Midbrain (tissue), 1 donor: ENCODE results near the gene SELENOT.
"Not testable (repeated sequence)": the region's sequence is repeated elsewhere in the genome, so short reads cannot be mapped to it uniquely, and the experiment has no call there.

ENCODE experiments used
- DNase-seq: peaks from one replicate; lab custom pipeline; 2025; lab: John Stamatoyannopoulos, UW

The SELENOT gene, protein sequence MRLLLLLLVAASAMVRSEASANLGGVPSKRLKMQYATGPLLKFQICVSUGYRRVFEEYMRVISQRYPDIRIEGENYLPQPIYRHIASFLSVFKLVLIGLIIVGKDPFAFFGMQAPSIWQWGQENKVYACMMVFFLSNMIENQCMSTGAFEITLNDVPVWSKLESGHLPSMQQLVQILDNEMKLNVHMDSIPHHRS

DNA sequence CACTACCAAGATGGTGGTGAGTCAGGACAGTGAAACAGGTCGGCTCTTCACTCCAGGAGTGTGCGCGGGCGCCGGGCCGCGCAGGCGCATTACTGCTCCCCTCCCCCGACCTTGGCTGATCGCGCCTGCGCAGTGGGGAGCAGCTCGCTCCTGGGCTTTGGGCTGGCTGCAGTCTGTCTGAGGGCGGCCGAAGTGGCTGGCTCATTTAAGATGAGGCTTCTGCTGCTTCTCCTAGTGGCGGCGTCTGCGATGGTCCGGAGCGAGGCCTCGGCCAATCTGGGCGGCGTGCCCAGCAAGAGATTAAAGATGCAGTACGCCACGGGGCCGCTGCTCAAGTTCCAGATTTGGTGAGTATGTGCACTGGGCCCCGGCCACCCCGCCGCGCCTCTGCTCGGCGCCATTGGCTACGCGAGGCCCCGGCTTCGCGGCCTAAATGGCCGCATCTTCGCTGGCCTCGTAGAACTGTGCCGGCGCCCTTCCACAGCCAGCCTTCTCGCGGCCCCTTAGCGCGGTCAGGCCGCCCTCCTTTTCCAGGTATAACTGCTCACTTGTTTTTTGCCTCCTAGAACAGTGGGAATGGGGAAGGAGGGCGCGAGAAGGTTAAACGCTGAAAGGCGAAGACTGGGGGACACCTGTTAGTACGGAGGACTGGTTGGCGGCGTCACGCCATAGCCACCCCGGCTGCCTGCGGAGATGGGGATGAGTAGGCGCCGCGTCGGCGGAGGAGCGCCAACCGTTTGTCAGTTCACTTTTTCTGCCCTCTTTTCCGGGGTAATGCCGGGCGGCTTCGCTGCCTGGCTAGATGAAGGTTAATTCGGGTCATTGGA lies at the start of gene SELENOT:
SELENOT (plus strand) TSS at position 169 of the 827 bp plus-strand sequence; CDS start at position 211, 42 bp downstream.
- DNase-seq: peak; percentile 96

DNA sequence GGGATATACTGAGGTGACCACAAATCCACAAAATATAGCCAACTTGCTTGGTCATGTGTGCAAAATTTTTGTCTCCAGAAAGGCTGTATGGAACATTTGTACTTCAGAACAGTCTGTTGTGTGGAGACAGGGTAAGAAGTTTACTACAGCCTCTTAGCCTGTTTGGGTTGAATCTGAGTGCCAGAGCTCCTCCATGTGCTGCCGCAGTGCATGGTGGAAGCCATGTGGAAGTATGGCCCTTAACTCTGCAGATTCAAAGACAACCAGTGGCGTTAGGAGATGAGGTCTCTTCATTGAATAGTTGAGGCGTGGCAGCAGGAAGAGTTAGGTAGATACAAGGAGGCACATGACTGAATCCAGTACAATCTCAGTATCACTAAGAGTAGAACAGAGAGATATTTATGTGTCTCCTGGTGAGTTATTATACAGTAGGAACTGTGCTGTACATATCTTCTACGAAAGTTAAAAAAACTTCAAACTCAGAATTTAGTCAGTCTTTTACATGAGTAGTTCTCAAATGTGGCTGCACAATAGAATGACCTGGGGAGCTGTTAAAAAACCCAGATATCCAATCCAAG lies 47.2 kb upstream of the SELENOT start:
- DNase-seq: no peak

DNA sequence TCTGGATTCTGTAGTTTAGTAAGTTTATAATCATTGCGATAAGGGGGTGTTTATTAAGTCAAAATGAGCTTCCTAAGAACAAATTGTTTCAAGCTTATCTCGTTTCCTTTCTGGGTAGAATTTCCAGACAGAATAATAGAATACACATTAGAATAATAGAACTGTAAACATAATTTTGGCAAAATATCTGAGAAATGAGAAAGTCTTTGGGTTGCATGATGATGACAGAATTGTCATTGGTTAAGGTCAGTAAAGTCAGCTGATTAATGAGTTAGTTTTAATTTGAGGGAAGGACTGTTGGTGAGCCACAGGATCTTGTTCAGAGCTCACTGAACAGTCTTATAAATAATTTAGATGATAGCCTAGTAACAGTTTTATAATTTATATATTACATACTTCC lies 46.3 kb upstream of the SELENOT start:
- DNase-seq: no peak

DNA sequence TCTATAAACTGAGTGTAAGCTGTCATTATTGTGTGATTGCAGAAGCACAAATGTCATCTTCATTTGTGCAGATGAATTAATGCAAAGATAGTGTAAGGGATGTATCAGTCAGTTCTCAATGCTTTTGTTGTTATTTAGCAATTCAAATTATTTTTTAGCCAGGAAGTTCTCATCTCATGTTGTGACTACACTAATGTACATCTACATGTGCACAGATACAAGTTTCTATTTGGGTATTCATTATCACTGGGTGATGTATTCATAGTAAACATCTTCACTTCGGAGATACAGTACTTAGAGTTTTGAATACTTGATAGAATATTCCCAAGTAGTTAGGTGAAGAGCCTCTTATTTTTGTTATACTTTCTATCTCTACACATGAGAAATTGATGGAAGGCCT lies 45.4 kb upstream of the SELENOT start:
- no peak for DNase-seq

DNA sequence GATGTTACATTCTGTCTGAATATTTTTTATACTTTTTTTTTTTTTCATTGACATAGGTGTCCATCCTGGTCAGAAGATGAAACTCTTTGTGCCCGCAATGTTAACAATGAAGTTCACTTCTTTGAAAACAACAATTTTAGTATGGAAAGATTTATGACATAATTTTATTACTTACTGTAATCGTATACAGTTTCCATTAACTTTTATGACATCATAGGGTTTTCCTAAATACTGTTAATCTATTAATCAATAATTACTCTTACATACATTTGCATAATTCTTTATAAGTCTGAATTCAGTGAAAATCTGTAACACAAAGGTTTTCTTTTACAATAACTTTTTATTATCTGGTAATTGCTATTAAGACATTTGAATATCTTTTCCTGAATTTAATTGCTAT lies 38.9 kb upstream of the SELENOT start:
- no peak for DNase-seq

DNA sequence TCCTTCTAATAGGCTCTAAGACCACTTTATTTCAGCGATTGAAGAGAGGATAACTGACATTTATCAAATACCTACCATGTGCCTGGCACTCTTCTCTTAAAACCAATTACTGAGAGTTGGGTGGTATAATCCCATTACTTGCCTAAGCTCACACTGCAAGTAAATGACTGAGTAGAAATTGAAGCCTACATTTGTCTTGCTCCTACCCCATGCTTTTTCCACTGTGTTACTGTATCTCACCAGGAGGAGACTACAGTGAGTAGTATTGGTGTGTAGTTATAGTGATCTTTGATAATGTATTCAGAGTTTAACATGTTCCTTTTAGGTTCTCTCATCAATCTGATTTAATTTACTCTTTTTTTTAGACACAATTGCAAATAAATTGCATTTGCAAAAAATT lies 35.8 kb upstream of the SELENOT start:
- DNase-seq: no peak

DNA sequence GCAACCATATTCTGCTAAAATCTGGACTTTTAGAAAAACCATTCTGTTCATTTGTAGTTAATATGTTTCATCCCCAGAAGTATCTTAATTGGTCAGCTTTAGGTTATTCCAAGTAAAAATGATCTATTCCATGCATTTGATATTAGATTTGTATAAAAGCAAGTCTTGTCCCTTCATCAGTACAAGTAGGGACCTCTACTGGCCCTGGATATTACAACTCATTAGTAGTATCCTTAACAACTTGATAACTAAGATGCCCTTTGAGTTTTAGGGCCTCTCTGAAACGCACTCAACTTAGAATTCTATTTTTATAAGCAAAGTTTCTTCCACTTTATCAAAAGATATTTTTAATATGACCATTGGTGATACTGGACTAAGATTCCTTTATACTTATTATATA lies 25.3 kb upstream of the SELENOT start:
- no peak for DNase-seq

DNA sequence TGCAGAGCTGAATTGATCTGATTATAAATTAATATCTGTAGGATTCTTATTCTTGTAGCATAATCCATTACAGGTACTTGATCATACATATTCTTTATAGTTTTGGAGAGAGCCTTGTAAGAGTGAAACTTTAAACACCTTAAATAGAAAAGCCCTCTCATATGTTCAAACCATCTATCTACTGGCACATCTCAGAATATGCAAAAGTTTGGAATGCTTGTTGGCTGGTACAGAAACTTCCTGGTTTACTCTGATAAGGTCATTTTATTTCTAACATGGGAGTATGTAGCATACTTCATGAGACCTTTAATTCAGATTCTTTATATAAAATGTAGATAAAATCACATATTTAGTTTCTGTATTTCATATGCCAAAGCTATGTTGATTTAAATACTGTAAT lies 21.9 kb upstream of the SELENOT start:
- DNase-seq: no peak

DNA sequence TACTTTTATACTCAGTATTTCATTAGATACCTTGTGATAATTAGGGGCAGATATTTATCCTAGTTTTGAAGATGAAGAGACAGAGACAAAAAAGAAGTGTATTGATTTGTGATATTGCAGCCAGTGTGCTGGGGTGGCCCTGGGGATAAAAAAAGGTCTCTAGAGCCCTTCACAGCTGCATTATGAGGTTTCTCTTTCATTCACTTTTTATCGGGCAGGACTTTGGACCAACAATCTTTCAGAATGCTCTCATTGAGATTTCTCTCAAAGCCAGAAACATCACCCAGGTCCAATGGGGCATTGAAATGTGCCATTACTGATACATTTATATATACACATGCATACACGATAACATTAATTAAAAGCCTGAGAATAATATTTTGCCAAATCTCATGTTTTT lies 20.5 kb upstream of the SELENOT start:
- no peak for DNase-seq

DNA sequence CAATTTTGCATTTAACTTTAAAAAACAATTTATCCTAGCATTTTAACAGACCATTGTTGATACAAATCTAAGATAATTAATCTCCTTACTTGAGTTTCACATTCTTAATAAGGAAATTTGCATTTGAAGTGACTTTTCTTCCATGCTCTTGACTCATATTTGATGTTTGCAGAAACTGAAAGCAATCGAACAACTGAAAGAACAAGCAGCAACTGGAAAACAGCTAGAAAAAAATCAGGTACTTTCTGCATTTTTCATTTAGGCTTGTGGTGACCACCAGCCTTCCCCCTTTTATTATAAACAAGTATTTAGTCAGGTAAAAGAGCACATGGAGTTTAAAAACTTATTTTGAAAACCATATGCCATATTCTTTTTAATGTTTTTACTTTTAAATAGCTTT lies 20.1 kb upstream of the SELENOT start:
- no peak for DNase-seq

DNA sequence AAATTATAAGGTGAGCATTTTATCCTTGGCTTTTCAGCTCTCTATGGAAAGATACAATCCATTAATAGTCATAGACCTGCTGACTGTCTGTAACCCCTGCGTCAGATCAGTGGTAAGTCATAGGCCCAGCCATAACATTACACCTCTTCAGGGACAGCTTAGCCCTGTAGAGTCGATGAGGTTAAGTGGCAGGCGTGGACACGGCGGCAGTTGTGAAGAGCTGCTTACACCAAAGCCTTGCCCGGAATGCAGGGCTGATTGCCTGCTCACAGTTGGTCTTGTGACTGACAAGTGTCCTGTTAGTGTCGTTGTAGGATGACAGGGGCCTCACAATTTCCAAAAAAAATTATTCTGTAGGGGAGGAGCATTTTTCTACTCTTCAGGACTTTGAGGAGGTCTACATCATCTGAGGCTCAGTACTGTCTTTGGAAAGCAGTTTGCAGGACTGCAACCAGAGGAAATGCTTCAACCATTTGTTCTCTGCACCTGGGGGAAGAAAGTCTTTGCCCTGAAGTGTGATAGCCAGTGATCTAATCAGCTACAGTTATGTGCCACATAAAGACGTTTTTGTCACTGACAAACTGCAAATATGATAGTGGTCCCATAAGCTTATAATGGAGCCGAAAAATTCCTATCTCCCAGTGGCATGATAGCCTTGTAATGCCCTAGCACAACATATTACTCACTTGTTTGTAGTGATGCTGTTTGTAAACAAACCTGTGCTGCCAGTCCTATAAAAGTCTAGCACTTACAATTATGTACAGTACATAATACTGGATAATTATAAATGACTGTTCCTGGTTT lies 14.9 kb upstream of the SELENOT start:
- DNase-seq: no peak

DNA sequence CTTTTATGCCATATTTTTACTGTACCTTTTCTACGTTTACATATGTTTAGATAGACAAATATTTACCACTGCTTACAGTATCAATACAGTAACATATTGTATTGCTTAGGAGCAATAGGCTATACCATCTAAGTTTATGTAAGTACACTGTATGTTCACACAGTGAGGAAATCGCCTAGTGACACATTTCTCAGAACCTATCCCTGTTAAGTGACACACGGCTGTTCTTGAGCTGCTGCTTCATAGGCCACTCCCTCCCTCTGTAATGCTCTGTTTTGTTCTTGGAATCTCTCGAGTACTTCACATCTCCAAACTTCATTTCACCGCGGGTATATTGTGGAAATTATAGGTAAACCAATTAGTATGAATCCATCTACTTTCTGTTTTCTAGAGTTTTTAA lies 13.4 kb upstream of the SELENOT start:
- no peak for DNase-seq

DNA sequence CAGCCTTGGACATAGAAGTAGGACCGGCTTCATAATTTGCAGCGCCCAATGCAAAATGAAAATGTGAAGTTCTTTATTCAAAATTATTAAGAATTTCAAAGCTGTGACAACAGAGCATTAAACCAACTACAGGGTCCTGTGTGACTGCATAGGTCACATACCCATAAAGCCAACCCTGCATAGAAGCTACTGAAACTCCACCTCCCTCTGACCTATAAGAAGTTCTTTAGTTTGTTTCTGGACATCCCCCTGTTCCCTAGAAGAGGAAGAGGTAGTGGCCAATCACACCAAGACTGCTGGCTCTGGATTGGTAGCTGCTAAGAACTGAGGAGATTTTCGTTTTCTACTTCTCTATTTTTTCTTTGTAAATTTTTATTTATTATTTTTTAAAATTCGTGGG lies 9.0 kb upstream of the SELENOT start:
- DNase-seq: no peak

DNA sequence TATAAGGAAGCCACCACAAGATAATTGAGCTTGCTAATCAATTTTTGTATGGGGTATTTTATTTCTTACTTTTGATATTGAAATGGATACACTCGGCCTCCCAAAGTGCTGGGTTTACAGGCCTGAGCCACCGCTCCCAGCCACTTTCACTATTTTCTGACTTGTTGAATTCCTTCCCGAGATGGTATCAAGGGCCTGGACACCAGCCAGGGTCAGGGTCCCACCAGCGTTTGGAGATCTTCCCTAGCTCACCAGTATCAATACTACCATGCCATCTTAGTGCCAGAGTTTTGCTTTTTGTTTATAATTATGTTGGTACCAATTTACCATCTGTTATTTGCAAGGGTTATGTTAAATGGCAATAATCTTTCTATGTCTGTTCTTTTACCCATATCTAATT lies 5.5 kb upstream of the SELENOT start:
- no peak for DNase-seq

DNA sequence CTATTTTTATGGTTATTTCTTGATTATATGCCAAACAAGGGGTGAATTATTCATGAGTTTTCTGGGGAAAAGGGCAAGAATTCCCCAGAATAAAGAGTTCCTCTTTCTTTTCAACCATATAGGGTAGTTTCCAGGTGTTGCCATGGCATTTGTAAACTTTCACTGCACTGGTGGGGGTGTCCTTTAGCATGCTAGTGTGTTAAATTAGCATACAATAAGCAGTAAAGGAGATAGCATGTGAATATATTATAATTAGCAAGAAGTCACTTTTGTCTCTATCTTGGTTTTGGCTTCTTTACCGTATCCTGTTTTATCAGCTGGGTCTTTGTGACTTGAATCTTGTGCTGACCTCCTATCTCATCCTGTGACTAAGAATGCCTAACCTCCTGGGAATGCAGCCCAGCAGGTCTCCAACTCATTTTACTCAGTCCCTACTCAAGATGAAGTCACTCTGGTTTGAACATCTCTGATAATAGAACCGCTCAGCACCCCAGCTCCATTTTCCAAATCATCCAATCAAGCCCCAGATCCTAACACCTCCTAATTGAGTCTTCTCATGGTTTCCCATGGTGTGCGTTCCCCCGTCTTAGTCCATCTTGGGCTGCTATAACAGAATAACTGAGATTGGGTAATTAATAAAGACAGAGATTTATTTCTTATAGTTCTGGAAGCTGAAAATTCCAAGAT lies 3.4 kb upstream of the SELENOT start:
- no peak for DNase-seq

DNA sequence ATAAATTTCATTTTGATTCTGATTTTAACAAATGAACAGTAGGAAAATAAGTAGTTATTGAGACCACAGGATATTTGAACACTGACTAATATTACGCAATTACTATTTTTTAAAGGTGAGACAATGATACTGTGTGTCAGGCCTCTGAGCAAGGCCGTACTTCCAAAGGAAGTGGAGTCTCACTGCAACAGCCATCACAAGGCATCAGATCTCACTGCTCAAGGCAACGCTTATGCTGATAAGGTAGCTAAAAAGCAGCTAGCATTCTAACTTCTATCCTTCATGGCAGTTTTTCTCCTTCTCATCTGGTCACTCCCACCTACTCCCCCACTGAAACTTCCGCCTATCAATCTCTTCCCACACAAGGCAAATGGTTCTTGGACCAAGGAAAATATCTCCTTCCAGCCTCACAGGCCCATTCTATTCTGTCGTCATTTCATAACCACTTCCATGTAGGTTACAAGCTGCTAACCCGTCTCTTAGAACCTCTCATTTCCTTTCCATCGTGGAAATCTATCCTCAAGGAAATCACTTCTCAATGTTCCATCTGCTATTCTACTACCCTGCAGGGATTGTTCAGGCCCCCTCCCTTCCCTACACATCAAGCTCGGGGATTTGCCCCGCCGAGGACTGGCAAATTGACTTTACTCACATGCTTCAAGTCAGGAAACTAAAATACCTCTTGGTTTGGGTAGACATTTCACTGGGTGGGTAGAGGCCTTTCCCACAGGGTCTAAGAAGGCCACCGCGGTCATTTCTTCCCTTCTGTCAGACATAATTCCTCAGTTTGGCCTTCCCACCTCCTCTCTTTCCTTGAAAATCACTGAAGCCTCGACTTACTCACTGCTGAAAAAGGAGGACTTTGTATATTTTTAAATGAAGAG lies 2.2 kb upstream of the SELENOT start:
- DNase-seq: not testable (repeated sequence)

DNA sequence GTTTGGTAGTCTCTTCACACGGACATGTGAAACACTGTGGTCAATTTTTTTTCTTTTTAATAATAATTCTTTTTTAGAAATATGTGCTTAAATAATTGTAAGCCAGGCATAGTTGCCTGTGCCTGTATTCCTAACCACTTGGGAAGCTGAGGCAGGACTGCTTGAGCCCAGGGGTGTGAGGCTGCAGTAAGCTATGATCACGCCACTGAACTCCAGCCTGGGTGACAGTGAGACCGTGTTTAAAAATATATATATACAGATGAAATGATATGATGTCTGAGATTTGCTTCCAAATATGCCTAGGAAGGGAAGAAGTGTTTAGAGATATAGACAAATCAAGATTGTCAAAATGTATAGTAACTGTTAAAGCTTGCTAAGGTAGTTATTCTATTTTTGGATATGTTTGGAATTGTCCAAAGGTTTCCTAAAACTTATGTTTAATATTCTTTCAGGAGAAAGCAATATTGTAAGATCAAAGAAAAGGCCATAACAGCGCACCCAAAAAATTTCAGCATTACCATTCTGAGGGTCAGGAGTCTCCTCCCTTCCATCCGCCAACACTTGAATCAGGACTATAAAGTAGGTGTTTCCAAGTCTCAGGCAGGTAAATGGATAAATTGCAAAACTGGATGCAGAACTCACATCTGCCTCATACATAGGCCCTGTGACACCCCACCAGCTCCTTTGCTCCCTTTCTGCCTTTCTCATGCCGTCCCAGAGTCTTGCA lies 532 bp upstream of the SELENOT start:
- no peak for DNase-seq

DNA sequence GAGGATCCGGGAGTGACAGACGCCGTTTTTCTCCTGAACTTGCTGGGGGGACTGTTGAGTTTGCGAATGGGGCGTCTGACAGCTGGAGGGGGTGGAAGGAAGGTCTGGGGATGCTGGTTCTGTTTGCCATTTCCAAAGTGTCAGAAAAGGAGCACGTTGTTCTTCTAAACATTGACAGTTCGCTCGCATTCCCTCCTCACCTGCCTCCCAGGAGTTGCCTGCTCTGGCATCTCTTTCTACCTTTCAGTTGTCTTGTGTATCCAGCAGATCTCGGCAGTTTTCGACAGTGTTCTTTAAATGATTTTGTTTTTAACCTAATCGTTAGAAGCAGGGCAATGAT lies 829 bp downstream of the SELENOT start:
- peak; percentile 27 for DNase-seq

DNA sequence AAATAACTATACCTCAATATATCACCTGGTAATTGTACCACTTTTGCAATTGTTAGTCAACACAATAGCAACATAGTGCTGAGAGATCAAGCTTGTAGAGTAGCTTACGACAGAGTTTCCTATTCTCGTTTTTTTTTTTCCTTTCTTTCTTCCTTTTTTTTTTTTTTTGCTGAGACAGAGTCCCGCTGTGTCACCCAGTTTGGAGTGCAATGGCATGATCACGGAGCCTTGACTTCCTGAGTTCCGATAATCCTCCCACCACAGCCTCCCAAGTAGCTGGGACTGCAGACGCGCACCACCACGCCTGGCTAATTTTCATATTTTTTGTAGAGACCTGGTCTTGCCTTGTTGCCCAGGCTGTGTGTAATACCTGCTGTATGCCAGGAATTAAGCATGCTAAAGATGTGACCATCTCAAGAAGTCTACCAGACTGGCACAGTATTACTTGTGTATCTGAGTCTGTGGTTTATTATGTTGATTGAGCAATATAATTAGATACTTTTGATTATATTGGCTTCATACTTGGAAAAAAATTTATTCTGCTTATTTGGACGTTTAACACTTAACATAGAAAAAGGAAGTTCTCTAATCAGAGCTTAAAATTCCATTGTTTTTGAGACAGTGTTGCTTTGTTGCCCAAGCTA lies 3.0 kb downstream of the SELENOT start:
- DNase-seq: no peak
